ENCODE data around the gene INTS4.
"Not testable (repeated sequence)": the region's sequence is repeated elsewhere in the genome, so short reads cannot be mapped to it uniquely, and the experiment has no call there.

Gene INTS4

DNA sequence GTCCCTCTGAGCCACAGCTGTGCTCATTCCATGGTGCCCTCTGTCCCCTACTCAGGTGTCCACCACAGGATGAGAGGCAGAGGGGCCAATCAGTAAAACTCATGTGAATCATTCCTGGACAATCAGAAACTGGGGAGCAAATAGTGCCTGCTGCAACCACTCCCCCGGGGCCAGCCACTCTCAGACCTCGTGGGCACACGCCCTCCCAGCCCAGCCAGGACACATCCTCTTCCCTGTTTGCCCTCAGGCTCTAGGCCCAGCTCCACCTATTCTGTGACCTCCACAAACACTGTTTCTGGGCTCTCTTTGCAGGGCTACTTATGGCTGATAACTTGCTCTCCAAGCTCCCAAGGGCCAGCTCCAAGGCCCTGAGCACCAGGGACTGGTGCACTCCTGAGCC, 42.6 kb upstream of the INTS4 start:
- Histone ChIP-seq H3K4me1 (ENCODE audit: control insufficient read depth in 2 of 2, insufficient read depth in 2 of 2, low read length in 2 of 2) (peaks cover 29 to 35% of the 10 kb centered on the region in 2 donors), H3K9ac (ENCODE audit: low read depth in 1 of 2, low read length in 2 of 2) (peak overlapping the region in 1 of 2 donors; percentile 42), H3K4me3 (ENCODE audit: low read length in 2 of 2) (no peak overlapping the region), H3K36me3 (ENCODE audit: control insufficient read depth in 2 of 2, insufficient read depth in 2 of 2, low read length in 2 of 2) (no peaks in the 10 kb centered on the region), H3K9me3 (ENCODE audit: control insufficient read depth in 2 of 2, low read length in 2 of 2) (no peaks in the 10 kb centered on the region), H3K27ac (ENCODE audit: low read depth in 2 of 2, low read length in 2 of 2) (peak overlapping the region; percentile 79 to 85), H3K27me3 (ENCODE audit: control insufficient read depth in 2 of 2, insufficient read depth in 2 of 2, low read length in 2 of 2) (no peaks in the 10 kb centered on the region)

- Histone ChIP-seq H3K9me3 (ENCODE audit: control insufficient read depth in 2 of 2, low read length in 2 of 2) (no peaks in the 10 kb centered on the region), H3K36me3 (ENCODE audit: control insufficient read depth in 2 of 2, insufficient read depth in 2 of 2, low read length in 2 of 2) (no peaks in the 10 kb centered on the region), H3K4me3 (ENCODE audit: low read length in 2 of 2) (no peak overlapping the region), H3K27ac (ENCODE audit: low read depth in 2 of 2, low read length in 2 of 2) (peak overlapping the region; percentile 79 to 85), H3K4me1 (ENCODE audit: control insufficient read depth in 2 of 2, insufficient read depth in 2 of 2, low read length in 2 of 2) (peaks cover 29 to 35% of the 10 kb centered on the region in 2 donors), H3K27me3 (ENCODE audit: control insufficient read depth in 2 of 2, insufficient read depth in 2 of 2, low read length in 2 of 2) (no peaks in the 10 kb centered on the region), H3K9ac (ENCODE audit: low read depth in 1 of 2, low read length in 2 of 2) (no peak overlapping the region)
Measured at GRCh38 chr11:78036313-78036712, 41.8 kb upstream of the INTS4 start.

DNA sequence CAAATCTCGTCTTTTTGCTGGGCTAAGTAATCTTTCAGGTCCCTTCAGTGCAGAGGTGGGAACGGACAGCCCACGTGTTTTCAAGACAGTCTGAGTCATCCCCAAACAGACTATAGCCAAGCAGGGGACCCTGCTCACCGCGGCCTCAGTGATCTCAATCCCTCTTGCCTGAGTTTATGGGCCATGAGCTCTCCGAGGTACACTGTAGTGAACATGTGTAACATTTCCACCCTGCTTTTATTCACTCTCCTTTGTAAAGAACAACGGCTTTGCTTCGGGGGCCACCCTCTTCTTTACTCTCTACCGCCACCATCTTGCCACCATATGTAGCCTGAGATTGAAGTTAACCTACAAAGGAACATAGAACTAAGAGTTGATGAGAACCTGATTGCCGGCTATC, 40.2 kb upstream of the INTS4 start:
- Histone ChIP-seq H3K27me3 (ENCODE audit: control insufficient read depth in 2 of 2, insufficient read depth in 2 of 2, low read length in 2 of 2) (no peaks in the 10 kb centered on the region), H3K9ac (ENCODE audit: low read depth in 1 of 2, low read length in 2 of 2) (no peak overlapping the region), H3K36me3 (ENCODE audit: control insufficient read depth in 2 of 2, insufficient read depth in 2 of 2, low read length in 2 of 2) (no peaks in the 10 kb centered on the region), H3K4me1 (ENCODE audit: control insufficient read depth in 2 of 2, insufficient read depth in 2 of 2, low read length in 2 of 2) (peaks cover 26 to 39% of the 10 kb centered on the region in 2 donors), H3K27ac (ENCODE audit: low read depth in 2 of 2, low read length in 2 of 2) (no peak overlapping the region), H3K9me3 (ENCODE audit: control insufficient read depth in 2 of 2, low read length in 2 of 2) (no peaks in the 10 kb centered on the region), H3K4me3 (ENCODE audit: low read length in 2 of 2) (no peak overlapping the region)

DNA sequence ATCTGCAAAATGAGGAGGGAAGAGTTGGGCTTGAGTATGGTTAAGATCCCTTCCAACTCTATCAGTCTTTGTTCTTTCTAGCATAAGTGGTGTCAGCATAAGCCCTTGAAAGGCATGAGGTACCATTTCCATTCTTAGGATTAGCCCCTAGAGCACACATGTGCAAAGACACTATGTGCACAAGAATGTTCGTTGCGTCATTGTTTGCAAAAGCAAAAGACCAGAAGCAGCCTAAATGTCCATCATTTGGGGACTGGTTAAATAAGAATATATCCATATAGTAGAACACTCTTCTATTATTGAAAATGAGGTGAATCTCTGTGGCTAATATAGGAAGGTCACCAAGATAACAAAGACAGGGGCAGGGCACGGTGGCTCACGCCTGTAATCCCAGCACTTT, 38.6 kb upstream of the INTS4 start:
- Histone ChIP-seq H3K9me3 (ENCODE audit: control insufficient read depth in 2 of 2, low read length in 2 of 2) (no peaks in the 10 kb centered on the region), H3K4me3 (ENCODE audit: low read length in 2 of 2) (no peak overlapping the region), H3K9ac (ENCODE audit: low read depth in 1 of 2, low read length in 2 of 2) (no peak overlapping the region), H3K4me1 (ENCODE audit: control insufficient read depth in 2 of 2, insufficient read depth in 2 of 2, low read length in 2 of 2) (peaks cover 16 to 27% of the 10 kb centered on the region in 2 donors), H3K36me3 (ENCODE audit: control insufficient read depth in 2 of 2, insufficient read depth in 2 of 2, low read length in 2 of 2) (no peaks in the 10 kb centered on the region), H3K27me3 (ENCODE audit: control insufficient read depth in 2 of 2, insufficient read depth in 2 of 2, low read length in 2 of 2) (no peaks in the 10 kb centered on the region), H3K27ac (ENCODE audit: low read depth in 2 of 2, low read length in 2 of 2) (no peak overlapping the region)

- no peak overlapping the region for H3K27ac ChIP-seq (ENCODE audit: low read depth in 2 of 2, low read length in 2 of 2)
Measured at GRCh38 chr11:78032090-78032489, 37.6 kb upstream of the INTS4 start.

DNA sequence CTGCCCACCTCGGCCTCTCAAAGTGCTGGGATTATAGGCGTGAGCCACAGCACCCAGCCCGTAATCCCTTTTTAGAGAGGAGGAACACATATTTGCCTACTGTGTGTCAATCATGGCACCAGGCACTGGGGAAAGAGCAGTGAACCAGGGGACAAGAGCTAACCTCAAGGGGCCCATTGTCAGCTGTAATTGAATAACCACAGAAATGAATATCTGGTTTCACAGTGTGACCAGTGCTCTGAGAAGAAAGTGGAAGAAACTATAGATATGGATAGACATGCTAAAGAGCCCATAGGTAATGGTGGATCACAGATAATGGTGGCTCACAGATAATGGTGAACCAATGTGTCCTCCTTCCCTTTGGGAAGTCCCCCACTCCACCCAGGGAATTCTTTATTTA, 37.2 kb upstream of the INTS4 start:
- Histone ChIP-seq H3K9ac (ENCODE audit: low read depth in 1 of 2, low read length in 2 of 2) (no peak overlapping the region), H3K27me3 (ENCODE audit: control insufficient read depth in 2 of 2, insufficient read depth in 2 of 2, low read length in 2 of 2) (no peaks in the 10 kb centered on the region), H3K9me3 (ENCODE audit: control insufficient read depth in 2 of 2, low read length in 2 of 2) (no peaks in the 10 kb centered on the region), H3K27ac (ENCODE audit: low read depth in 2 of 2, low read length in 2 of 2) (no peak overlapping the region), H3K36me3 (ENCODE audit: control insufficient read depth in 2 of 2, insufficient read depth in 2 of 2, low read length in 2 of 2) (no peaks in the 10 kb centered on the region), H3K4me1 (ENCODE audit: control insufficient read depth in 2 of 2, insufficient read depth in 2 of 2, low read length in 2 of 2) (peaks cover 6 to 14% of the 10 kb centered on the region in 2 donors), H3K4me3 (ENCODE audit: low read length in 2 of 2) (no peak overlapping the region)

More at GRCh38 chr11:78032090-78032489, 37.6 kb upstream of the INTS4 start:
- Histone ChIP-seq H3K9ac (ENCODE audit: low read depth in 1 of 2, low read length in 2 of 2) (no peak overlapping the region), H3K27me3 (ENCODE audit: control insufficient read depth in 2 of 2, insufficient read depth in 2 of 2, low read length in 2 of 2) (no peaks in the 10 kb centered on the region), H3K4me3 (ENCODE audit: low read length in 2 of 2) (no peak overlapping the region), H3K9me3 (ENCODE audit: control insufficient read depth in 2 of 2, low read length in 2 of 2) (no peaks in the 10 kb centered on the region), H3K4me1 (ENCODE audit: control insufficient read depth in 2 of 2, insufficient read depth in 2 of 2, low read length in 2 of 2) (peaks cover 9 to 18% of the 10 kb centered on the region in 2 donors), H3K36me3 (ENCODE audit: control insufficient read depth in 2 of 2, insufficient read depth in 2 of 2, low read length in 2 of 2) (no peaks in the 10 kb centered on the region)

- H3K4me3 ChIP-seq (ENCODE audit: low read length in 2 of 2), result no peak overlapping the region
- no peak overlapping the region for H3K27ac ChIP-seq (ENCODE audit: low read depth in 2 of 2, low read length in 2 of 2)
- H3K36me3 ChIP-seq (ENCODE audit: control insufficient read depth in 2 of 2, insufficient read depth in 2 of 2, low read length in 2 of 2), result no peaks in the 10 kb centered on the region
Measured at GRCh38 chr11:78030429-78031325, 36.2 kb upstream of the INTS4 start.

DNA sequence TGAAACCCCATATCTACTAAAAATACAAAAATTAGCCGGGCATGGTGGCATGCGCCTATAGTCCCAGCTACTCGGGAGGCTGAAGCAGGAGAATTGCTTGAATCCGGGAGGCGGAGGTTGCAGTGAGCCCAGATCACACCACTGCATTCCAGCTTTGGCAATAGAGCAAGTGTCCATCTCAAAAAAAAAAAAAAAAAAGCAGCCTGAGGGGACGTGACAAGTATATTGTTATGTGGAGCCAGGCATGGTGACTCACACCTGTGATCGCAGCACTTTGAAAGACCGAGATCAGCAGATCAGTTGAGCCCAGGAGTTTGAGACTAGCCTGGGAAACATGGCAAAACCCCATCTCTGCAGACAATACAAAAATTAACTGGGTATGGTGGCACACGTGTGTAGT, 34.0 kb upstream of the INTS4 start:
- not testable (repeated sequence) for H3K27ac ChIP-seq (ENCODE audit: low read depth in 2 of 2, low read length in 2 of 2); H3K9me3 ChIP-seq (ENCODE audit: control insufficient read depth in 2 of 2, low read length in 2 of 2); H3K36me3 ChIP-seq (ENCODE audit: control insufficient read depth in 2 of 2, insufficient read depth in 2 of 2, low read length in 2 of 2); H3K27me3 ChIP-seq (ENCODE audit: control insufficient read depth in 2 of 2, insufficient read depth in 2 of 2, low read length in 2 of 2); H3K9ac ChIP-seq (ENCODE audit: low read depth in 1 of 2, low read length in 2 of 2); H3K4me3 ChIP-seq (ENCODE audit: low read length in 2 of 2)
- H3K4me1 ChIP-seq (ENCODE audit: control insufficient read depth in 2 of 2, insufficient read depth in 2 of 2, low read length in 2 of 2), result peaks cover 5 to 11% of the 10 kb centered on the region in 2 donors

More at GRCh38 chr11:78030429-78031325, 36.2 kb upstream of the INTS4 start:
- Histone ChIP-seq H3K9ac (ENCODE audit: low read depth in 1 of 2, low read length in 2 of 2) (no peak overlapping the region), H3K27me3 (ENCODE audit: control insufficient read depth in 2 of 2, insufficient read depth in 2 of 2, low read length in 2 of 2) (no peaks in the 10 kb centered on the region), H3K9me3 (ENCODE audit: control insufficient read depth in 2 of 2, low read length in 2 of 2) (no peaks in the 10 kb centered on the region), H3K4me1 (ENCODE audit: control insufficient read depth in 2 of 2, insufficient read depth in 2 of 2, low read length in 2 of 2) (peaks cover 5 to 11% of the 10 kb centered on the region in 2 donors)

DNA sequence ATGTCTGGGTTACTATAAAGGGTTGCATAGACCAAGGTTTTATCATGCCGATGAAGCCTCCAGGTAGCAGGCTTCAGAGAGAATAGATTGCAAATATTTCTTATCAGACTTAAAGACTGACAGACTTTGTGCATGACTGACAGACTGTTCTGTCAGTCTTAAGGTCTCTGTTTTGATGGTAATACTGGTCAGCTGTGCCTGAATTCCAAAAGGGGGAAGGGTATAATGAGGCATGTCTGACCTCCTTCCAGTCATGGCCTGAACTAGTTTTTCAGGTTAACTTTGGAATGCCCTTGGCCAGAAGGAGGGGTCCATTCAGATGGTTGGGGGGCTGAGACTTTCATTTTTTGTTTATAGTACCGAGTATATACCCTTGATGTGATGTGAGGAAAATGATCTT, 33.3 kb upstream of the INTS4 start:
- H3K4me3 ChIP-seq (ENCODE audit: low read length in 2 of 2), result no peak overlapping the region
- no peak overlapping the region for H3K9ac ChIP-seq (ENCODE audit: low read depth in 1 of 2, low read length in 2 of 2)
- no peaks in the 10 kb centered on the region for H3K27me3 ChIP-seq (ENCODE audit: control insufficient read depth in 2 of 2, insufficient read depth in 2 of 2, low read length in 2 of 2)
- H3K36me3 ChIP-seq (ENCODE audit: control insufficient read depth in 2 of 2, insufficient read depth in 2 of 2, low read length in 2 of 2), result no peaks in the 10 kb centered on the region
- H3K9me3 ChIP-seq (ENCODE audit: control insufficient read depth in 2 of 2, low read length in 2 of 2), result no peaks in the 10 kb centered on the region
- H3K27ac ChIP-seq (ENCODE audit: low read depth in 2 of 2, low read length in 2 of 2), result no peak overlapping the region
- peaks cover 5 to 11% of the 10 kb centered on the region in 2 donors for H3K4me1 ChIP-seq (ENCODE audit: control insufficient read depth in 2 of 2, insufficient read depth in 2 of 2, low read length in 2 of 2)

DNA sequence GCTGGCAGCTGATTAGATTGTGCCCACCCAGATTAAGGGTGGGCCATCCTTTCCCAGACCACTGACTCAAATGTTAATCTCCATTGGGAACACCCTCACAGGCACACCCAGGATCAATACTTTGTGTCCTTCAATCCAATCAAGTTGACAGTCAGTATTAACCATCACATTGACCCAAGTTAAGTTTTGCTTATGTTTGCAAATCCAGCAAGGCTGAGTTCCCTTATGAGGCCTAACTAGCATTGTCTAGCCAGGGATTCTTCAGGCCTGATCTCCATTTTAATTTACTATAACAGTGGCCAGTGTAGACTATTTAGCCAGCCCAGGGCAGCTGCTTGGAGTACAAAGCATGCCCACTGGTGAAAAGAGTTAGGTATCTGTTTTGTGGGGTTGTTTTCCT, 30.9 kb upstream of the INTS4 start:
- H3K36me3 ChIP-seq (ENCODE audit: control insufficient read depth in 2 of 2, insufficient read depth in 2 of 2, low read length in 2 of 2), result no peaks in the 10 kb centered on the region
- peaks cover 0 to 2% of the 10 kb centered on the region in 2 donors for H3K27me3 ChIP-seq (ENCODE audit: control insufficient read depth in 2 of 2, insufficient read depth in 2 of 2, low read length in 2 of 2)
- H3K9ac ChIP-seq (ENCODE audit: low read depth in 1 of 2, low read length in 2 of 2), result no peak overlapping the region
- no peak overlapping the region for H3K4me3 ChIP-seq (ENCODE audit: low read length in 2 of 2)
- no peak overlapping the region for H3K27ac ChIP-seq (ENCODE audit: low read depth in 2 of 2, low read length in 2 of 2)
- H3K4me1 ChIP-seq (ENCODE audit: control insufficient read depth in 2 of 2, insufficient read depth in 2 of 2, low read length in 2 of 2), result peaks cover under 1 to 10% of the 10 kb centered on the region in 2 donors
- no peaks in the 10 kb centered on the region for H3K9me3 ChIP-seq (ENCODE audit: control insufficient read depth in 2 of 2, low read length in 2 of 2)
